ENCODE measurements around the gene BCL3.

BCL3 gene

DNA sequence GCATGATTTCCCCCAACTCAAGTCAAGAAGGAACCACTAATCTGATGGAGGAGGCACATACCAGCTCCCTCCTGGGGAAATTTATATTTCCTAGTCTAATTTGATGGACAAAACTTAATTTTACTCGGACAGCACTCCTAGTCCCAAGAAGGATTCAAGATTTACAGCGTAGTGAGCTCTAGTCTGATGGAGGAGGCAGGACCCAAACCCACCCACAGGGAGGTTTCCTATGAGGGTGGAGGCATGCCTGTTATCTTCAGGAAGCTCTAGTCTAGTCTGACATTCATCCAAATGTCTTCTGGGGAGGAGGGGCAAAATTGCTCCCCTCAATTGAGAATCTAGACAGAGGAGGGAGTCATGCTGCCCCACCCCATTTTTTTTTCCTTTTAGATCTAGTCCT, 10.4 kb upstream of the BCL3 start:
- TF ChIP-seq, protein P1, sequence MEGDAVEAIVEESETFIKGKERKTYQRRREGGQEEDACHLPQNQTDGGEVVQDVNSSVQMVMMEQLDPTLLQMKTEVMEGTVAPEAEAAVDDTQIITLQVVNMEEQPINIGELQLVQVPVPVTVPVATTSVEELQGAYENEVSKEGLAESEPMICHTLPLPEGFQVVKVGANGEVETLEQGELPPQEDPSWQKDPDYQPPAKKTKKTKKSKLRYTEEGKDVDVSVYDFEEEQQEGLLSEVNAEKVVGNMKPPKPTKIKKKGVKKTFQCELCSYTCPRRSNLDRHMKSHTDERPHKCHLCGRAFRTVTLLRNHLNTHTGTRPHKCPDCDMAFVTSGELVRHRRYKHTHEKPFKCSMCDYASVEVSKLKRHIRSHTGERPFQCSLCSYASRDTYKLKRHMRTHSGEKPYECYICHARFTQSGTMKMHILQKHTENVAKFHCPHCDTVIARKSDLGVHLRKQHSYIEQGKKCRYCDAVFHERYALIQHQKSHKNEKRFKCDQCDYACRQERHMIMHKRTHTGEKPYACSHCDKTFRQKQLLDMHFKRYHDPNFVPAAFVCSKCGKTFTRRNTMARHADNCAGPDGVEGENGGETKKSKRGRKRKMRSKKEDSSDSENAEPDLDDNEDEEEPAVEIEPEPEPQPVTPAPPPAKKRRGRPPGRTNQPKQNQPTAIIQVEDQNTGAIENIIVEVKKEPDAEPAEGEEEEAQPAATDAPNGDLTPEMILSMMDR (IDR thresholded peaks at IDR 0.05; ENCODE audit: extremely low read depth, missing control alignments): no peak
- no peak for DNase-seq (ENCODE audit: low spot score)

DNA sequence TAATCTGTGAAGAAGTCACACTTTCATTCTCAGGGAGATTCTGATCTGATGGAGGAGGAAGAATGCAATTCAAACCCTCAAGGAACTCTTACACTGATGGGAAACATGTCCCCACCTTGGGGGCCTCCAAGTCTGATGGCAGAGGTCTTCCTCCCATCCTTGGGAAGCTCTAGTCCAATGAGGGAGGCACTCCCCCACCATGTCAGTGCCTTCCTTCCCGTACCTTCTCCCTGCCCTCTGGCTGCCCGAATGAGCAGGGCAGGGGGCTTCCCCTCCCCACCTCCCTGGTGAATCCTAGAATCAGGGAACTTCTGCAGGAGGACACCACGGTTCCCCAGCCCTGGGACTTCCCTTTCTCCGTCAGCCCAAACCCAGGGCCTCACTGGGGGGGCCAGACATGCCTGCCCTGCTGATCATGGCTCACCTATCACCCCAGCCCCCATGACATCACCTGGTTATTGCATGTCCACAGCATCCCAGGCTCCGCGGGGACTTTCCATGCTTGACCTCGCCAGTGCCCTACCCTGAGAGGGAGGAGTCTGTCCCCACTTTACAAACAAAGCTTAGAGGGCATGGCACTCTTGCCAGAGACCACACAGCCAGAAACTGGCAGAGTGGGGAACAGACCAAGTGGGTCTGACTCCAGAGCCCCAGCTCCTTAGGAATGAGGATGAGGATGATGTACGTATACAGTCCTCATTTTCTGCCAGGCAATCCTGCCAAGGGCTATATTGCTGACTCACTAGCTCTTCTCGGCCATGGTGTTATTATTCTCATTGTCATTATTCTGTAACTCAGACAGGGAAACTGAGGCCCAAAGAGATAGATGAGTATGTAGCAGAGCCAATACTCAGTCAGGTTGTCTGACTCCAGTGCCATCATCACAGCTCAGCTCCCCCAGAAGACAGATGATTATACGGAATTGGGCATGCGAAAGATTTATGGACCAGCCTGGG, 9.6 kb upstream of the BCL3 start:
- TF ChIP-seq, protein P1 (IDR thresholded peaks at IDR 0.05; ENCODE audit: extremely low read depth, missing control alignments): no peak
- DNase-seq (ENCODE audit: low spot score): no peak

DNA sequence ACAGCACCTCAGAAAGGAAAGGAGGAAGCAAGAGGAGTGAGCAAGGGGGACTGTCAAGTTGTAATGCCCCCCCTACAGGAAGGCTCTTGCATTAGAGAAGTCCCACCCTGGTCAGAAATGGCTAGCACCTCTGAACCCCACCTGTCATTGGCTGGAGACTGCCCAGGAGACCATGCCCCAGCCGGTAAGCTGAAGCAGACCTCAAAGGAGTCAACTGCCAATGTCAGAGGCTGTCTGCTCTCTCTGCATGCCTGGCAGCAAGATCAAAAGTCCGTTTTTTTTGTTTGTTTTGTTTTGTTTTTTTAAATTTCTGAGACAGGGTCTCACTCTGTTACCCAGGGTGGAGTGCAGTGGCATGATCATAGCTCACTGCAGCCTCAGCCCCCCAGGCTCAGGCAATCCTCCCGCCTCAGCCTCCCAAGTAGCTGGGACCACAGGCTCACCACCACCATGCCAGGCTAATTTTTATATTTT, 8.1 kb upstream of the BCL3 start:
- no peak for DNase-seq (ENCODE audit: low spot score)
- TF ChIP-seq, protein P1 (IDR thresholded peaks at IDR 0.05; ENCODE audit: extremely low read depth, missing control alignments): no peak

DNA sequence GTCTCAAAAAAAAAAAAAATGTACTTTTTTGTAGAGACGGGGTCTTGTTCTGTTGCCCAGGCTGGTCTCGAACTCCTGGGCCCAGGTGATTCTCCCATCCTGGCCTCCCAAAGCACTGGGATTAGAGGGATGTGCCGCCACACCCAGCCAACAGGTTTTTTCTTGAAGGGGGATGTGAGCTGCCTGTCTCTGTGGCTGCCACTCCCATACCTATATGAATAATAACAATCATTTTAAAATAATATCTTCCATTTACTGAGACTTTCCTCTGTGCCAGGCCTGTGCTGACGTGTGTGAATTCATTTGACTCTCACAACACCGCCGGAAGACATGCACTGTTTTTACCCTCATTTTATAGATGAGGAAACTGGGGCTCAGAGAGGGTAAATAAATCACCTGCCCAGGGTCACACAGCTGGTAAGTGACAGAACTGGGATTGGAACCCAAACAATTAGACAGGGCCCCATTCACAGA, 7.2 kb upstream of the BCL3 start:
- TF ChIP-seq, protein P1 (IDR thresholded peaks at IDR 0.05; ENCODE audit: extremely low read depth, missing control alignments): no peak
- DNase-seq (ENCODE audit: low spot score): no peak

DNA sequence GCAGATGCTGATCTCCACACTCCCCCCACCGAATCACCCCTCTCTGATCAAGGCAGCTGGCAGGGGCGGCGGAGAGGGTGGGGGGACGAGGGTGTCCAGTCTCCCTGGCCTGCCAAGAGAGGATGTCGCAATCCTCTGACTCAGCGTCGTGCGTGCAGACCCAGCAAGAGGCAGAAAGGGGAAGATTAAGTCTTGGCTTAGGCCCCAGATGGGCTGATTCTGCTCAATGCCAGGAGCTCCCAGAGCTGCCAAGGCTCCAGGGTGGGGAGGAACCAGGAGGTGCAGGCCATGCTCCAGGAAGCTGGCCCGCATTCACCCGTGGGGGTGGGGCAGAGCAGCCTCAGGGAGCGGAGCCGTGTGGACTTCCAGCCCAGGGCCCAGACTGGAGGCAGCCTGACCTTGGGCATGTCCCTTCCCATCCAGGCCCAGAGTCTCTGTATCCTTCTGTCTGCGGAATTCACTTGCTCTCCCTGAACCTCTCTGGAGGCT, 6.6 kb upstream of the BCL3 start:
- no peak for DNase-seq (ENCODE audit: low spot score)
- TF ChIP-seq, protein P1 (IDR thresholded peaks at IDR 0.05; ENCODE audit: extremely low read depth, missing control alignments): no peak

DNA sequence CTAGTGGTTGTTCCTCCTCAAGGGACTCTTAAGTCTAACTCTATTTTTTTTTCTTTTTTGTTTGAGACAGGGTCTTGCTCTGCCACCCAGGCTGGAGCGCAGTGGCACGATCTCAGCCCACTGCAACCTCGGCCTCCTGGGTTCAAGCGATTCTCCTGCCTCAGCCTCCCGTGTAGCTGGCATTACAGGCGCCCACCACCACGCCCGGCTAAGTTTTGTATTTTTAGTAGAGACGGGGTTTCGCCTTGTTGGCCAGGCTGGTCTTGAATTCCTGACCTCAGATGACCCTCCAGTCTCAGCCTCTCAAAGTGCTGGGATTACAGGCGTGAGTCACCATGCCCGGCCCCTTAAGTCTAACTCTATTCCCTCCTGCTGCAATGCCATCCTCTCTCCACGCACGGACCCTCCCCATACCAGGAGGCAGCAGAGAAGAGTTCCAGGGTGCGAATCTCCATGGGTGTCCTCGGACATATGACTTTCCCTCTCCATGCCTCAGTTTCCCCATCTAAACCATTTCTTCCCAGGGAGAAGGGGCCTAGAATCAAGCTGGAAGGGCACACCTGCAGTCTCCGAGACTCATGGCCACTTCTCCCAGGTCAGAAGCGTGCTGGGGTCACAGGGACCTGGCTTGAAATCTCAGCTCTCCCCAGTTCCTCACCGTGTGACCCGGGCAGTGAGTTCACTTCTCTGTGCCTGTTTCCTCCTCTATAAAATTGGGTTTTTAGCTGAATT, 6.0 kb upstream of the BCL3 start:
- DNase-seq (ENCODE audit: low spot score): no peak
- TF ChIP-seq, protein P1 (IDR thresholded peaks at IDR 0.05; ENCODE audit: extremely low read depth, missing control alignments): no peak
